CD14-positive monocyte (primary cell): ENCODE data around the gene MYO1C. TPM values are rescaled to one million over a fixed set of nuclear protein-coding genes. Genes with fewer than 3 reads are reported as not detected.
A peak's percentile ranks its signal among the peaks of the same experiment; 100 is the strongest.

Experiments used
- DNase-seq, 3 donors: peaks; one replicate each; pipeline ENCODE4 v3.0.0-alpha.2; 2011 to 2022
- H2AFZ ChIP-seq: 2 replicates; pipeline ENCODE4 v1.6.0; 2012; ENCODE audit warnings: mild to moderate bottlenecking, low read depth, low read length, inconsistent platforms; ENCODE audit not compliant: insufficient read depth, poor library complexity, severe bottlenecking
- H3K27ac ChIP-seq, 2 donors: 1 replicate in 1 of 2; 2 replicates in 1 of 2; pipeline ENCODE4 v1.5.1; 2012 to 2013; ENCODE audit warnings: low read length in 2 of 2, control low read depth in 1 of 2, inconsistent platforms in 1 of 2, low read depth in 1 of 2, mild to moderate bottlenecking in 1 of 2
- H3K27me3 ChIP-seq, 2 donors: one replicate each; pipeline versions ENCODE4 v1.6.0 to v1.6.1; 2011 to 2013; ENCODE audit warnings: low read length in 2 of 2; ENCODE audit not compliant: control insufficient read depth in 2 of 2, insufficient read depth in 2 of 2
- H3K36me3 ChIP-seq, 2 donors: replicated peaks in 1 of 2; 1 replicate in 1 of 2; 2 replicates in 1 of 2; pipeline versions ENCODE4 v1.5.1 to v1.6.1; 2012 to 2013; ENCODE audit warnings: low read length in 2 of 2, control low read depth in 1 of 2, inconsistent platforms in 1 of 2, mild to moderate bottlenecking in 1 of 2; ENCODE audit not compliant: insufficient read depth in 2 of 2, control insufficient read depth in 1 of 2
- H3K4me1 ChIP-seq, 2 donors: 1 replicate in 1 of 2; 2 replicates in 1 of 2; pipeline versions ENCODE4 v1.5.1 to v1.6.1; 2012 to 2013; ENCODE audit warnings: low read length in 2 of 2, control low read depth in 1 of 2, inconsistent platforms in 1 of 2, mild to moderate bottlenecking in 1 of 2, moderate library complexity in 1 of 2; ENCODE audit not compliant: insufficient read depth in 2 of 2, control insufficient read depth in 1 of 2
- H3K4me2 ChIP-seq: replicated peaks from 2 replicates; pipeline ENCODE3; 2012; ENCODE audit warnings: low read length, moderate library complexity, mild to moderate bottlenecking; ENCODE audit not compliant: poor library complexity, severe bottlenecking; ENCODE audit errors: extremely low read depth
- H3K4me3 ChIP-seq, 3 experiments: fragments of 200-600 bp in 1 of 3; sonication (generic) in 1 of 3; replicated peaks in 1 of 3; 1 replicate in 2 of 3; 2 replicates in 1 of 3; pipeline ENCODE4 v1.5.1; 2011 to 2013; ENCODE audit warnings: low read length in 3 of 3, mild to moderate bottlenecking in 3 of 3, control low read depth in 2 of 3, low read depth in 2 of 3, inconsistent platforms in 1 of 3, moderate library complexity in 1 of 3
- H3K79me2 ChIP-seq: 2 replicates; pipeline ENCODE4 v1.6.0; 2012; ENCODE audit warnings: mild to moderate bottlenecking, control low read depth, inconsistent platforms, low read length, moderate library complexity; ENCODE audit not compliant: insufficient read depth
- H3K9ac ChIP-seq: 2 replicates; pipeline ENCODE4 v1.6.0; 2017; ENCODE audit warnings: low read length, mild to moderate bottlenecking; ENCODE audit not compliant: insufficient read depth, poor library complexity, severe bottlenecking
- H3K9me3 ChIP-seq, 2 donors: replicated peaks in 1 of 2; 1 replicate in 1 of 2; 2 replicates in 1 of 2; pipeline versions ENCODE4 v1.5.1 to v1.6.1; 2012 to 2013; ENCODE audit warnings: low read length in 2 of 2, control low read depth in 1 of 2; ENCODE audit not compliant: control insufficient read depth in 1 of 2, insufficient read depth in 1 of 2
- H4K20me1 ChIP-seq: 2 replicates; pipeline ENCODE4 v1.6.0; 2012; ENCODE audit warnings: mild to moderate bottlenecking, low read length, control low read depth, moderate library complexity; ENCODE audit not compliant: insufficient read depth
- H3K27ac Mint-ChIP-seq, 7 donors: one replicate each; pipeline ENCODE4 v1.8.0; 2020; ENCODE audit warnings: mild to moderate bottlenecking in 7 of 7, mixed read lengths in 7 of 7, moderate library complexity in 6 of 7, inconsistent platforms in 2 of 7
- H3K27me3 Mint-ChIP-seq, 3 donors: one replicate each; pipeline ENCODE4 v1.8.0; 2021 to 2022; ENCODE audit warnings: low read depth in 3 of 3, mild to moderate bottlenecking in 3 of 3, mixed read lengths in 3 of 3, moderate library complexity in 3 of 3, inconsistent platforms in 1 of 3
- H3K36me3 Mint-ChIP-seq, 2 donors: one replicate each; pipeline ENCODE4 v1.8.0; 2020; ENCODE audit warnings: mixed read lengths in 2 of 2, inconsistent platforms in 1 of 2, mild to moderate bottlenecking in 1 of 2
- H3K4me1 Mint-ChIP-seq: one replicate; pipeline ENCODE4 v1.8.0; 2020; ENCODE audit warnings: mild to moderate bottlenecking, mixed read lengths
- H3K4me3 Mint-ChIP-seq, 2 donors: one replicate each; pipeline ENCODE4 v1.8.0; 2020; ENCODE audit warnings: mild to moderate bottlenecking in 2 of 2, mixed read lengths in 2 of 2, moderate library complexity in 1 of 2
- H3K9me3 Mint-ChIP-seq, 7 donors: one replicate each; pipeline ENCODE4 v1.8.0; 2020 to 2022; ENCODE audit warnings: mixed read lengths in 7 of 7, mild to moderate bottlenecking in 6 of 7, moderate library complexity in 6 of 7, inconsistent platforms in 2 of 7
- CTCF ChIP-seq: fragments of 200-600 bp; IDR thresholded peaks from one replicate; pipeline ENCODE4 v1.8.0; 2022; ENCODE audit warnings: antibody characterized with exemption, mild to moderate bottlenecking
- WGBS: methylation state at CpG from one replicate; pipeline ENCODE4 v1.1.5; 2013; ENCODE audit warnings: missing lambda C conversion rate; ENCODE audit not compliant: insufficient coverage; 5-methylcytosine and 5-hydroxymethylcytosine counted together
- intact Hi-C, 2 donors: fragments of 100-400 bp; cut with micrococcal nuclease; formaldehyde crosslinking; loops; one replicate each; pipeline versions ENCODE4 v1.15.0 to v1.15.1; 2023
- polyA plus RNA-seq, 3 donors: library from polyadenylated mRNA; depleted of rRNA in 1 of 3; unstranded in 2 of 3; stranded (reverse) in 1 of 3; fragments of 300-500 nt in 2 of 3; fragments of >200 nt in 1 of 3; fragmentation: Illumina TruSeq in 2 of 3; gene quantifications; 1 replicate in 2 of 3; 2 replicates in 1 of 3; pipeline ENCODE4 v1.2.3, GENCODE V29; 2012 to 2021

MYO1C gene
- polyA plus RNA-seq, 3 donors: 2.5 to 9.5 (median 3.1) TPM

GRCh38 chr17:1469231-1469852 is 23.1 kb downstream of the MYO1C start:
- peaks cover 18 to 19% of the 10 kb centered on the region in 2 donors for H3K36me3 Mint-ChIP-seq
- no peak overlapping the region for H3K27ac ChIP-seq
- H3K9me3 ChIP-seq: peaks cover 0 to 7% of the 10 kb centered on the region in 2 donors
- peaks cover 28 to 33% of the 10 kb centered on the region in 2 donors for H3K4me1 ChIP-seq
- H2AFZ ChIP-seq: no peak overlapping the region
- no peak for DNase-seq
- H3K27ac Mint-ChIP-seq: peak overlapping the region in 1 of 7 donors; percentile 90
- H3K79me2 ChIP-seq: no peaks in the 10 kb centered on the region
- no peak overlapping the region for H3K4me3 ChIP-seq
- peaks cover 33% of the 10 kb centered on the region for H3K4me1 Mint-ChIP-seq
- no peaks in the 10 kb centered on the region for H3K36me3 ChIP-seq
- peaks cover 0 to 56% of the 10 kb centered on the region in 2 donors for H3K27me3 ChIP-seq
- intact Hi-C loops: no loop called here
- WGBS: 91% methylated on average over 23 of the region's 28 CpGs
- no peak overlapping the region for H3K4me2 ChIP-seq
- H4K20me1 ChIP-seq: peaks cover 9% of the 10 kb centered on the region
- no peak overlapping the region for H3K4me3 Mint-ChIP-seq
- TF ChIP-seq CTCF: no peak
- H3K27me3 Mint-ChIP-seq: peaks cover 37 to 78% (median 59%) of the 10 kb centered on the region in 3 donors
- no peak overlapping the region for H3K9ac ChIP-seq
- peaks cover 0 to 12% (median 8%) of the 10 kb centered on the region in 7 donors for H3K9me3 Mint-ChIP-seq

GRCh38 chr17:1467898-1468492 is 24.5 kb downstream of the MYO1C start:
- H3K4me1 ChIP-seq: peaks cover 42 to 46% of the 10 kb centered on the region in 2 donors
- H3K27ac ChIP-seq: no peak overlapping the region
- H3K9me3 ChIP-seq: peaks cover 0 to 7% of the 10 kb centered on the region in 2 donors
- no peak overlapping the region for H2AFZ ChIP-seq
- intact Hi-C loops: no loop called here
- H3K27me3 ChIP-seq: peaks cover 0 to 56% of the 10 kb centered on the region in 2 donors
- H3K9me3 Mint-ChIP-seq: peaks cover 0 to 12% (median 8%) of the 10 kb centered on the region in 7 donors
- peaks cover 9% of the 10 kb centered on the region for H4K20me1 ChIP-seq
- peak overlapping the region; percentile 50 to 82 for H3K4me3 Mint-ChIP-seq
- peaks cover 17 to 19% of the 10 kb centered on the region in 2 donors for H3K36me3 Mint-ChIP-seq
- H3K4me2 ChIP-seq: peak overlapping the region; percentile 66
- H3K27me3 Mint-ChIP-seq: peaks cover 32 to 72% (median 57%) of the 10 kb centered on the region in 3 donors
- 15% methylated on average over 20 of the region's 21 CpGs for WGBS
- H3K79me2 ChIP-seq: no peaks in the 10 kb centered on the region
- H3K4me1 Mint-ChIP-seq: peaks cover 39% of the 10 kb centered on the region
- peak; percentile 85 to 93 (median 88) for DNase-seq
- peak overlapping the region in 1 of 3 experiments; percentile 54 for H3K4me3 ChIP-seq
- no peak for TF ChIP-seq CTCF
- H3K27ac Mint-ChIP-seq: peak overlapping the region; percentile 73 to 90 (median 86)
- H3K9ac ChIP-seq: no peak overlapping the region
- H3K36me3 ChIP-seq: no peaks in the 10 kb centered on the region
